Breast epithelium (tissue), 4 donors: Measurements from ENCODE around the gene TADA2B. TPM values are rescaled to one million over a fixed set of nuclear protein-coding genes. Genes with fewer than 3 reads are reported as not detected.

ENCODE experiments used
- DNase-seq, 2 donors: peaks; one replicate each; pipeline ENCODE4 v3.0.0-alpha.2; 2019; ENCODE audit warnings: low spot score in 2 of 2
- H3K27ac ChIP-seq, 2 donors: fragments of 200-600 bp; sonication (generic) in 1 of 2; one replicate each; pipeline ENCODE4 v1.5.1; 2016 to 2019; ENCODE audit warnings: mild to moderate bottlenecking in 1 of 2
- H3K27me3 ChIP-seq, 2 donors: fragments of 200-600 bp; sonication (generic) in 1 of 2; one replicate each; pipeline versions ENCODE4 v1.5.1 to v1.6.0; 2017 to 2019; ENCODE audit warnings: control low read depth in 1 of 2, mild to moderate bottlenecking in 1 of 2
- H3K36me3 ChIP-seq: fragments of 200-600 bp; one replicate; pipeline ENCODE4 v1.5.1; 2019
- H3K4me1 ChIP-seq, 2 donors: fragments of 200-600 bp; sonication (generic); one replicate each; pipeline ENCODE4 v1.5.1; 2016 to 2019; ENCODE audit warnings: control low read depth in 1 of 2
- H3K4me3 ChIP-seq, 3 donors: fragments of 200-600 bp; sonication (generic); 1 replicate in 2 of 3; 2 replicates in 1 of 3; pipeline ENCODE4 v1.5.1; 2016 to 2019; ENCODE audit warnings: mild to moderate bottlenecking in 3 of 3, moderate library complexity in 2 of 3
- H3K9me3 ChIP-seq, 2 donors: fragments of 200-600 bp; sonication (generic) in 1 of 2; one replicate each; pipeline ENCODE4 v1.5.1; 2016 to 2019; ENCODE audit warnings: control low read depth in 1 of 2
- CTCF ChIP-seq, 3 donors: fragments of 450-650 bp; IDR thresholded peaks; one replicate each; pipeline ENCODE4 v1.5.1; 2016 to 2017; ENCODE audit warnings: antibody characterized with exemption in 3 of 3, mild to moderate bottlenecking in 3 of 3, moderate library complexity in 3 of 3
- POLR2A ChIP-seq: fragments of 450-650 bp; IDR thresholded peaks from one replicate; pipeline ENCODE4 v1.6.1; 2016; ENCODE audit warnings: antibody characterized with exemption, mild to moderate bottlenecking, moderate library complexity
- POLR2AphosphoS5 ChIP-seq, 3 donors: sonication (generic); formaldehyde crosslinking; IDR thresholded peaks; one replicate each; pipeline ENCODE4 v1.6.1; 2017; ENCODE audit warnings: antibody characterized with exemption in 3 of 3
- intact Hi-C: fragments of 100-400 bp; cut with DNase I; formaldehyde crosslinking; loops from one replicate; pipeline ENCODE4 v1.15.1; 2023; ENCODE audit warnings: low total_unique reads
- total RNA-seq, 3 donors: library from RNA; depleted of rRNA; stranded (reverse); fragments of >200 nt; gene quantifications; one replicate each; pipeline ENCODE4 v1.1.0, GENCODE V29; 2016

The TADA2B gene
- total RNA-seq, 3 donors from 2014 or later = 16.4 to 22.7 (median 17.8) TPM

GRCh38 chr4:7044137-7044930, 1.2 kb downstream of the TADA2B start:
- Histone ChIP-seq H3K27me3 (no peaks in the 10 kb centered on the region), H3K27ac (peak overlapping the region; percentile 84 to 92), H3K36me3 (no peaks in the 10 kb centered on the region), H3K4me3 (peak overlapping the region; percentile 89 to 97 (median 94)), H3K9me3 (no peaks in the 10 kb centered on the region), H3K4me1 (peaks cover 7 to 31% of the 10 kb centered on the region in 2 donors)
- intact Hi-C loops = no loop called here
- no peak for DNase-seq
- no peak for TF ChIP-seq CTCF (IDR thresholded peaks at IDR 0.05)

DNA sequence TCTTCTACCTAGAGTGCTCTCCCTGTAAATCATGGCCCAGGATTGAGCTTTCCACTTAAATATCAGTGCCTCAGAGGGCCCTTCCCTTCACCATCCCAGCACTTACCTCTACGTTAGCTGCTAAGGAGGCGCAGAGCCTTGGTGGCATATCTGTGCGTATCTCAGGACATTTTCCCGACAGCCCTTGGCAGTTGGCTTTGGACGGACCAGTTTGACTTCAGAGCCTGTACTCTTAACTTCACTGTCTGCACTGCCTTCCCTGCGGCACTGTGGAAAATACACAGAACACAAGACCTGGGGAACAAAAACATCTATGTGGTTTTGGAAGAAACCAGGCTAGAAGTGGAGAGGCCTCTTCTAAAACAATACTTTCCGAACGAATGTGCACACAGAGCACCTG, 2.4 kb downstream of the TADA2B start:
- H3K9me3 ChIP-seq = no peaks in the 10 kb centered on the region
- no peak for DNase-seq
- no peaks in the 10 kb centered on the region for H3K36me3 ChIP-seq
- no peaks in the 10 kb centered on the region for H3K27me3 ChIP-seq
- peaks cover 7 to 35% of the 10 kb centered on the region in 2 donors for H3K4me1 ChIP-seq
- H3K4me3 ChIP-seq = peak overlapping the region in 2 of 3 donors; percentile 89 to 94
- peak overlapping the region; percentile 84 to 92 for H3K27ac ChIP-seq
- intact Hi-C loops = no loop called here
- TF ChIP-seq CTCF (IDR thresholded peaks at IDR 0.05) = no peak
- no peak for TF ChIP-seq POLR2A
- TF ChIP-seq POLR2AphosphoS5 (IDR thresholded peaks at IDR 0.05) = no peak

DNA sequence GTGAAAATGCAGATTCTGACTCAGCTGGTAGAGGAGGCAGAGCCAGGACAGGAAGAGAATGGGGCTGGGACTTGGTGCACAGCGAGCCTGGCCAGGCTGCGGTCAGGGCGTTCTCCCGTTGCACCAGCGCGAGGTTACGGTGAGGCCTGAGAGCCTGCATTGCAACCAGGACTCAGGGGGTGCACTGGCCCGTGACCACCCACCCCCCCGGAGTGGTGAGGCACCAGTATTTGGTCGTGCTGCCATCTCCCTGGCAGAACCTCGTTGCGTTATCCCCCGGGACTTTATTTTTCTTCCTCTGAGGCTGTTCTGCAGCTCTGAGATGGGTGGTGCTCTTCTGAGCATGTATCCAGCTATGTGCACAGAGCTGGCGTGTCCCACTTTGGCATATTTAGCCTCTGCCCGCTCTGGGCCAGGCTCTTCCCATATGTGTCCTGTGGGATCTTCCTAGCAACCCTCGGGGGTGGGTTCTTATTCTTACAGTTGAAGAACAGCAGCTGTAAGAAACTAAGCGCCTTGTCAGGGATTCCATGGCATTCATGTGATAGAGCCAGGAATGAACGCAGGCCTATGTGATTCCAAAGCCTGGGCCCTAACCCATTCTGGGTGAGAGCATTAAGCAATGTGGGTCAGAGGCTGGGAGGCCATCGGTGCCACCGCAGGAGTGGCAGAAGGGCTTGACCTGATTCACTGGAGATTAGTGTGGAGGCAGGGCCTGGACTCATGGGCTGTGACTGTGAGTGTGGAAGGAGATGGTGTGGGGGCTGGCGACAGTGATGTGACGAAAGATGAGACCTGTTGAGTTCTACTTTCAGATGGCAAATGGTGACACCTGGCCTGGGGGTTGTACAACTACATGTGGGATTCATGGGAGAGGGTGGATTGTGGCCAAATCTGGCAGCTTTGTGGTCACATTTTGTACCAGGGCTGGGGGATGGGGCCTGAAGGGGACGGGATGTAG, 3.1 kb downstream of the TADA2B start:
- Histone ChIP-seq H3K9me3 (no peaks in the 10 kb centered on the region), H3K27ac (peak overlapping the region; percentile 84 to 92), H3K4me3 (peak overlapping the region in 2 of 3 donors; percentile 89 to 94), H3K36me3 (no peaks in the 10 kb centered on the region), H3K27me3 (no peaks in the 10 kb centered on the region), H3K4me1 (peaks cover 7 to 35% of the 10 kb centered on the region in 2 donors)
- TF ChIP-seq CTCF (IDR thresholded peaks at IDR 0.05) (no peak), POLR2A (no peak), POLR2AphosphoS5 (IDR thresholded peaks at IDR 0.05) (no peak)
- intact Hi-C loops = no loop called here
- no peak for DNase-seq

GRCh38 chr4:7046971-7047370, 3.8 kb downstream of the TADA2B start:
- intact Hi-C loops = no loop called here
- Histone ChIP-seq H3K4me1 (peaks cover 5 to 33% of the 10 kb centered on the region in 2 donors), H3K27ac (peak overlapping the region; percentile 31 to 92), H3K9me3 (no peaks in the 10 kb centered on the region), H3K27me3 (no peaks in the 10 kb centered on the region), H3K36me3 (no peaks in the 10 kb centered on the region), H3K4me3 (peak overlapping the region in 1 of 3 donors; percentile 89)
- DNase-seq = no peak
- TF ChIP-seq POLR2A (no peak), POLR2AphosphoS5 (IDR thresholded peaks at IDR 0.05) (no peak), CTCF (IDR thresholded peaks at IDR 0.05) (no peak)
